Measurements from ENCODE around the gene AK1.

Gene AK1

DNA sequence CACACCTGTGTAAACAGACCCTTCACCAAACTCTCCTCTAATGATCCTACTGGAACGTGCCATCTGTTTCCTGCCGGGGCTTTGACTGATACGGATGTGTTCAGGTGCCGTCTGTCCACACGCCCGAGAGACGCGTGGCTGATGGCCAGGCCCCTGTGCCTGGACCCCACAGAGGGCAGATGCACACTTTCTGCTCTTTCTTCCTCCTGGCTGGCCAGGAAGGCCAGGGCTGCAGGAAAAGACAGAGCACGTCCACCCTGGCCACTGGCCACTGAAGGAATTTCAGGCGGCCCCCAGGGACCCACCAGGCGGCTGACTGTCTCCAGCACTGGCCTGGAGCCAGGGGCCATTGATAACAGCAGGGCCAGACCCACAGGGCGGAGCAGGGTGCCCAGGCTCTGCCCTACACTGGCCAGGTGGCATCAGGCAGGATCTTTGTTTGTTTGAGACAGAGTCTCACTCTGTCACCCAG, 19.4 kb downstream of the AK1 start:
- Histone ChIP-seq H3K27ac (peak overlapping the region; percentile 81), H3K27me3 (ENCODE audit: insufficient read depth, low read depth, severe bottlenecking) (no peaks in the 10 kb centered on the region), H3K9me3 (ENCODE audit: severe bottlenecking) (no peaks in the 10 kb centered on the region), H3K36me3 (no peaks in the 10 kb centered on the region), H3K4me3 (ENCODE audit: low read depth, low read length) (no peak overlapping the region)
- TF ChIP-seq, protein P1, sequence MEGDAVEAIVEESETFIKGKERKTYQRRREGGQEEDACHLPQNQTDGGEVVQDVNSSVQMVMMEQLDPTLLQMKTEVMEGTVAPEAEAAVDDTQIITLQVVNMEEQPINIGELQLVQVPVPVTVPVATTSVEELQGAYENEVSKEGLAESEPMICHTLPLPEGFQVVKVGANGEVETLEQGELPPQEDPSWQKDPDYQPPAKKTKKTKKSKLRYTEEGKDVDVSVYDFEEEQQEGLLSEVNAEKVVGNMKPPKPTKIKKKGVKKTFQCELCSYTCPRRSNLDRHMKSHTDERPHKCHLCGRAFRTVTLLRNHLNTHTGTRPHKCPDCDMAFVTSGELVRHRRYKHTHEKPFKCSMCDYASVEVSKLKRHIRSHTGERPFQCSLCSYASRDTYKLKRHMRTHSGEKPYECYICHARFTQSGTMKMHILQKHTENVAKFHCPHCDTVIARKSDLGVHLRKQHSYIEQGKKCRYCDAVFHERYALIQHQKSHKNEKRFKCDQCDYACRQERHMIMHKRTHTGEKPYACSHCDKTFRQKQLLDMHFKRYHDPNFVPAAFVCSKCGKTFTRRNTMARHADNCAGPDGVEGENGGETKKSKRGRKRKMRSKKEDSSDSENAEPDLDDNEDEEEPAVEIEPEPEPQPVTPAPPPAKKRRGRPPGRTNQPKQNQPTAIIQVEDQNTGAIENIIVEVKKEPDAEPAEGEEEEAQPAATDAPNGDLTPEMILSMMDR (IDR thresholded peaks at IDR 0.05; ENCODE audit: low read depth, low read length): no peak
- peak; percentile 84 for DNase-seq

DNA sequence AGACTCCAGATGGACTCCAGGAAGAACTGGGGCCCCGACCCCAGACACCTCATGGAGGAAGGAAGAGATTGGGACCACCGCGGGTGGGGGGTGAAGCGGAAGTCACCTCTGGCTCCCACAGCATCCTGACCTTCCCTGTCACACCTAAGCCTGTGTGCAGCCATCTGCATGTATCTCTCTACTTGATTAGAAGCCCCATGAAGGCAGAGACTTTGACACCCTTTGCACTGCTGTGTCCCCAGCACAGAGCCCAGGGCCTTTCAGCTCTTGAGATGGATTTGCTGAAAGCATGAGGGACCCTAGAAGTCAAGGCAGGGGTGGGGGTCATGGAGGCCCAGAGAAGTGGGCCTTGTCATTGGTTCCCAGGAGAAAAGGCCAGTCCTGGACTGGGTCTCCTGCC, 20.2 kb downstream of the AK1 start:
- Histone ChIP-seq H3K36me3 (no peaks in the 10 kb centered on the region), H3K27ac (peak overlapping the region; percentile 81), H3K27me3 (ENCODE audit: insufficient read depth, low read depth, severe bottlenecking) (no peaks in the 10 kb centered on the region), H3K9me3 (ENCODE audit: severe bottlenecking) (no peaks in the 10 kb centered on the region), H3K4me3 (ENCODE audit: low read depth, low read length) (no peak overlapping the region)
- TF ChIP-seq, protein P1 (IDR thresholded peaks at IDR 0.05; ENCODE audit: low read depth, low read length): no peak
- no peak for DNase-seq

DNA sequence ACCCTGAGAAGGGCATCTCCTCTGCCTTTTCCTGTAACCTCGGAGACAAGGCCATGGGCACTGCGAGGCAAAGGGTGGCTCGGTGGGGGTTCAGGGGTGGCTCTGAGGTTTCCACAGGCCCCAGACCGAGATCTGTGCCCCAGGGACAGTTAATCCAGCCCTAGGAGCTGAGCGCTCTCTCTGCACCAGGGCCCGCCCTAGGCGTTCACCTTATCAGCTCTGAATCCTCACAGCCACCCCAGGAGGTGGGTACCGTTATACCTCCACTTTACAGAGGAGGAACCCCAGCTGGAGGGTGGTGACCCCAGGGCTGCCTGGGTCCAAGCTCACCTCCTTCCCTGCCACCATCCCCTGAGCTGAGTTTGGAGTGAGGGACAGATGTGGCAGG, 20.8 kb downstream of the AK1 start:
- Histone ChIP-seq H3K4me3 (ENCODE audit: low read depth, low read length) (no peak overlapping the region), H3K27me3 (ENCODE audit: insufficient read depth, low read depth, severe bottlenecking) (no peaks in the 10 kb centered on the region), H3K36me3 (no peaks in the 10 kb centered on the region), H3K27ac (peak overlapping the region; percentile 81), H3K9me3 (ENCODE audit: severe bottlenecking) (no peaks in the 10 kb centered on the region)
- TF ChIP-seq, protein P1 (IDR thresholded peaks at IDR 0.05; ENCODE audit: low read depth, low read length): no peak
- DNase-seq: peak; percentile 35

DNA sequence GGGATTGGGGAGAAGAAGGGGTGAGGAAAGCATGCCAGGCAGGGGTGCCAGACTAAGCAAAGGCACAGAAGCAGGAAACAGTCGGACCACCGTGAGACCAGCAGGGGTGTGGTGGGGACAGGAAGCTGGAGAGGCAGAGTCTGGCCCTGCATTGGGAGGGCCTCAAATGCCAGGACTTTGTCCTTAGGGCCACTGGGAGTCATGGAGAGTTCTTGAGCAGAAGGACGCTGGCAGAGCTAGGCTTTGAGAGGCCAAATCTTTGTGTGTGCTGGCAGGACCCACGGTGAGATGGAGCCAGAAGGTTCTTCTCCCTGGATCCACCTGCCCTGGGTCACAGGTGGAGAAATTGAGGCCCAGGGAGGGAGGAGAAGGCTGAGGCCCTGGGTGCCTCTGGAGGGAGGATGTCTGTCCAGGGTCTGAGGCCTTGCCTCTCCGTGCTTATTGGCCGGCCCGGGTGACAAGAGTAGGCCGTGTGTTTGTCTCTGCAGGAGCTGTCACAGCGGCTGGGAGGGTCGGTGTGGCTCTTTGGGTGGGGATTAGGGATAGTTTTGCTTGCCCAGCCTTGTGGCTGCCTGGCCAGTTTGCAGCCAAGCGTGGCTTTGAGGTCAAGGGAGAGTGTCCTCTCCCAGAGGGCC, 21.3 kb downstream of the AK1 start:
- peak; percentile 68 for DNase-seq
- TF ChIP-seq, protein P1 (IDR thresholded peaks at IDR 0.05; ENCODE audit: low read depth, low read length): no peak
- Histone ChIP-seq H3K9me3 (ENCODE audit: severe bottlenecking) (no peaks in the 10 kb centered on the region), H3K27ac (peak overlapping the region; percentile 81), H3K27me3 (ENCODE audit: insufficient read depth, low read depth, severe bottlenecking) (no peaks in the 10 kb centered on the region), H3K36me3 (no peaks in the 10 kb centered on the region), H3K4me3 (ENCODE audit: low read depth, low read length) (no peak overlapping the region)

DNA sequence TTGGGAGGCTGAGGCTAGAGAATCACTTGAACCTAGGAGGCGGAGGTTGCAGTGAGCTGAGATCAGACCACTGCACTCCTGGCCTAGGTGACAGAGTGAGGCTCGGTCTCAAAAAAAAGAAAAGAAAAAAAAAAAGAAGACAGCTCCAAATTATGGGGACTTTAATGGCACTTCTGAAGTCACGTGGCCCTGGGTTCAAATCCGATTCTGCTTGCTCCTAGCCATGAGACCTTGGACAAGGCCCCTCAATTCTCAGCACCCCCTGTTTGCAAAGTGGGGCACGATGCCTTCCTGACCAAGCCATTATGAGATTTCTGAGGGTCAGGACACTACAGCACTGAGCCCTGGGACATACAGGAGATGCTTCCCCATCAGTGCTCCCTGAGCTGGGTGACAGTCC, 22.0 kb downstream of the AK1 start:
- TF ChIP-seq, protein P1 (IDR thresholded peaks at IDR 0.05; ENCODE audit: low read depth, low read length): no peak
- H3K36me3 ChIP-seq: no peaks in the 10 kb centered on the region
- peak overlapping the region; percentile 81 for H3K27ac ChIP-seq
- H3K27me3 ChIP-seq (ENCODE audit: insufficient read depth, low read depth, severe bottlenecking): no peaks in the 10 kb centered on the region
- peaks cover 2% of the 10 kb centered on the region for H3K9me3 ChIP-seq (ENCODE audit: severe bottlenecking)
- no peak overlapping the region for H3K4me3 ChIP-seq (ENCODE audit: low read depth, low read length)
- no peak for DNase-seq

DNA sequence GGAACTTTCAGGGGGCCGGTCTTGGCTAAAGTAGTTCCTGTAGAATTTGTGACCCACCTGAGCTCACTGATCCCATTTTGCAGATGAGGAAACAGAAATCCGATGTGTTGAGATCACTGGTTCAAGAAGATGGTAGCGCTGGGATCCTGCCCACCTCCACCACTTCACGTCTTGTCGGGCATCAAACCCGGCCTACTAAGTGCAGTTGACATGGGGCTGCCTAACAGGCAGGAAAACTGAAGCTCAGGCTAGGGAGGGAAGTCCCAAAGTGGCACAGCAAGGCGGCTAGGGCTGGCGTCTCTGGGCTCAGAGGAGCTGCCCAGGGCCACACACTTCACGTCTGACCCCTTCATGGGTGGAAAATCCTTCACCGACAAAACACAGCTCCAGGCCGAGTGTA, 22.5 kb downstream of the AK1 start:
- no peak for DNase-seq
- Histone ChIP-seq H3K4me3 (ENCODE audit: low read depth, low read length) (no peak overlapping the region), H3K9me3 (ENCODE audit: severe bottlenecking) (peaks cover 8% of the 10 kb centered on the region), H3K36me3 (no peaks in the 10 kb centered on the region), H3K27ac (peak overlapping the region; percentile 40), H3K27me3 (ENCODE audit: insufficient read depth, low read depth, severe bottlenecking) (no peaks in the 10 kb centered on the region)
- TF ChIP-seq, protein P1 (IDR thresholded peaks at IDR 0.05; ENCODE audit: low read depth, low read length): no peak
